H54 (cell line): ENCODE results near the gene PHLDA2.
"Not testable (repeated sequence)": the region's sequence is repeated elsewhere in the genome, so short reads cannot be mapped to it uniquely, and the experiment has no call there.

ENCODE experiments used
- DNase-seq: peaks from one replicate; pipeline ENCODE4 v3.0.0; 2011; ENCODE audit warnings: low spot score, mixed read lengths; ENCODE audit not compliant: insufficient read length
- FAIRE-seq: peaks from 3 replicates; lab custom pipeline; 2011; peaks lifted over from hg19 to GRCh38; lab: Jason Lieb, UNC
- POLR2A ChIP-seq: IDR thresholded peaks from 2 replicates; pipeline ENCODE4 v1.6.1; 2011; ENCODE audit warnings: low read depth, mild to moderate bottlenecking, low read length

The PHLDA2 gene

DNA sequence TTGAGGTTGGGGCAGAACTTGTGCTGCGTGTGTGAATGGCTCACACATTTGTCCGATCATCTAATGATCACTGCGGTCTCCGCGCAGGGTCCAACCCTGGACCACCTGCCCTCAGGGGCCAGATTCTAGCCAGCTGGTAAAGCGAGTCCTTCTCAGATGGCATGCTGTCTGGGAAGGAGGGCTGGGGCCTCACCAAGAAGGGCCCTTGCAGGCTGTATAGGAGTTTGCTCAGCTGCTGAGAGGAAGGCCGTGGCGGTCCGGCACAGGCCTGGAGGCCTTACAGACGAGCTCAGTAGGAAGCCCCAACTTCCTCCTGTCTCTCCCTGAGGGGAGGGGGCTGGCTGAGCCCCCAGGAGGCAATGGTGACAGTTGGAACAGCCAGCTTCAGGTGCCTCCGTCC, 13.7 kb downstream of the PHLDA2 start:
- DNase-seq: no peak
- TF ChIP-seq POLR2A: no peak
- FAIRE-seq: no peak

DNA sequence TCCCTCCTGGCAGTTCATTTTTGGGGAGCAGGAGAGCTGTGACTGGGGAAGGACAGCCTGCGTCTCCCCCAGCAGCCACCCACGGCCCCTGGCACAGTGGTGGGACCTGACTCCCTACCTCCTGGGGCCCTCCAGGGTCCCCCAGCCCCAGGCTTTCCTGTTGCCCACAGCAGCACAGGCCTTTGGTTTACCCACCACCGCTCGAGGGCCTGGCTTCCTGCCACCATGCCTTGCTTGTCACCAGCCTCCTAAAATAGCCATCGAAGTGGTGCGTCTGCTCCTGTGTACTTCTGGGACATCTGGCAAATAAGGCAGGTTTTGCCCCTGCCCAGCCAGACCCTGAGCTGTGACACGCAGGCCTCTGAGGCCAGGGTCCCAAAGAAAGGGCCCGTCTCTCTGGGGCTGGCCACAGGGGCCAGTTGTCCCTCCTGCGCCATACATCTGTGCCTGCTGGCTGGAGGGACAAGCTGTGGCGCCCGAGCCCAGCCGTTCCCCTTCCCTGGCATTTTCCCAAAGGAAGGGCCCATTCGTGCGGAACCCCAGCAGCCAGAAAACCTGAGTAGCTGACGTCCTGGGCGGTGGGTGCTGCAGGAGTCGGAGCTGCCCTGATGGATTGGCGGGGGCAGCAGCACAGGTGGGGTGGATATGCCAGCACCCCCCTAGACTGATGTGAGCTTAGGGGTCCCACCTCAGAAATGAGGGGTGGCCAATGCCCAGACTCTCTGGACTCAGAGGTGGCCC, 14.6 kb downstream of the PHLDA2 start:
- no peak for DNase-seq
- FAIRE-seq: no peak
- TF ChIP-seq POLR2A: no peak

DNA sequence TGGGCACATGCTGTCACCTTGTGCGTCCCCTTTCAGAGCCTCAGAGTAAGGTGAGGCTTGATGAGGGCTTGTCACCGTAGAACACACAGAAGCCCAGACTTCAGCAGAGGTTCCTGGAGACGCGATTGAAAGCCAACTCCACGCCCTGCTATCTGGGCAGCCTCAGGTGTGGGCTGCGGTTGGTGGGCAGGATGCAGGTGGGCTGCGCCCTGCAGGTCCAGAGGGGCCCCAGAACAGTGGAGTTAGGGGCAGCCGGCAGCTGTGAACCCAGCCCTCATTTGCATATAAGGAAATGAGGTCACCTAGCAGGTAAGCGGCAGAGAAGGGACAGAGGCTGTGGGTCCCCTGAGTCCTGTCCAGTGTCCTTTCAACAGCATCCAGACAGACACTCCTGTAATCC, 15.4 kb downstream of the PHLDA2 start:
- TF ChIP-seq POLR2A: no peak
- no peak for FAIRE-seq
- no peak for DNase-seq

DNA sequence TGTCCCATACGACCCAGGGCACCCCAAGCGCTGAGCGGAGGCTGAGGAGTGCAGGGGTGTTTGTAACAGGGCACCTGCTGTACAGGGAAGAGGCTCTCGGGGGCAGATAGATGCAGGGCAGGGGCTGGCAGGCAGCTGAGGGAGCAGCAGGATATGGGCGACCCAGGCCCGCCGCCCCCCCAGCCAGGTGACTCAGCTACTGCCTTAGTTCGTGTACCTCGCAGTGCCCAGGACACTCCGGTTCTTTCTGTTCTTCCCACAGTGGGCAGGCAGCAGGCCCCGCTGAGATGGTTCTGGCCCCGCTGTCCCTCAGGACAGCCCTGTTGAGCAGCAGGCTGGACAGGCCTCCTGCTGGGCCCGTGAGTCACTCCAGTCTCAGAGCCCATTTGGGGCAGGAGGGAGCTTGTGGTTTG, 16.2 kb downstream of the PHLDA2 start:
- DNase-seq (peak; percentile 95), FAIRE-seq (no peak)

DNA sequence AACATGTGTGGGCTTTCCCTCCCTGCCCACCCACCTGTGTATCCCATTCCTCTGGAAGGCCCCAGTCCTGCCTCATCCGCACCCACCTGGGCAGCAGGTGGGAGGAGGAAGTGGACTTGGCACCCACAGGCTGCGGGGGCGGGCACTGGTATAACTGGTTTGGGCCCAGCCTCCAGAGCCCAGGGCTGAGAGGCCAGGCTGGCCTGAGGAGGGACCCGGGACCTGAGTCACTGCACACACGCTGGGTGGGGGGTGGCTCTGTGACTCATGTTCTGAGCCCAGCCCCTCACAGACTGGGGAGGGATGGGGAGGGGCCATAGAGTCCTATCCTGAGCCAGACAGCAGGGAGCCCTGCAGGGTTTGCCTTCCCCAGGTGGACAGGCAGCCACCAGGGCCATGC, 16.7 kb downstream of the PHLDA2 start:
- FAIRE-seq (peak; percentile 62), DNase-seq (peak; percentile 99)
- peak; percentile 50 for TF ChIP-seq POLR2A

More for the DNA sequence above, 16.2 kb downstream of the PHLDA2 start:
- TF ChIP-seq POLR2A: no peak

DNA sequence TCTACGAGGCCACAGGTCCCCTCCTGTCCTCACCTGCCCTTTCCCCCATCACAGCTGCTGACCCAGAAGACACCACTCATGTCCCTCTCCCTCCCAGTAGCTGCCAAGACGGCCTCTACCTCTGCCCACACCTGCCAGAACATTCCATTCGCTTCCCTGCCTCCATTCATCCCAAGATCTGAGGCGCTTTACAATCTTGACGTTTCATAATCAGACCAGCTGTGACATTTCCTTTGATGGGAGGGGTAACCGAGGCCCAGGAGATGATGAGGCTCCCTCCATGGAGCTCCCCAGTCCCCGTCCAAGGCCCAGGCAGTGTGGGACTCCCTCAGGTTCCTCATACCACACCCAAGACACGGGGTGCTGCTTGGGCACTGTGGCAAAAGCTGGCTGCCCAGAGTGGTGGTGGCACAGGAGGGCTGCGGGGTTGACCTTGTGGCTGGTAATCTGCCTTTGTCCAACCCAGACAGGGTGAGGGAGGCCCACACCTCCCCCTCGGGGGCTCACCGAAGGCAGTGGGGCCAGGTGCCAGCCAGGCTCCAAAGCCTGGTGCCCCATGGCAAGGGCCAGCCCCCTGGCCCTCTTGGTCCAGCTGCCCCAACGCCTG, 17.3 kb downstream of the PHLDA2 start:
- DNase-seq (no peak), FAIRE-seq (no peak)
- no peak for TF ChIP-seq POLR2A

DNA sequence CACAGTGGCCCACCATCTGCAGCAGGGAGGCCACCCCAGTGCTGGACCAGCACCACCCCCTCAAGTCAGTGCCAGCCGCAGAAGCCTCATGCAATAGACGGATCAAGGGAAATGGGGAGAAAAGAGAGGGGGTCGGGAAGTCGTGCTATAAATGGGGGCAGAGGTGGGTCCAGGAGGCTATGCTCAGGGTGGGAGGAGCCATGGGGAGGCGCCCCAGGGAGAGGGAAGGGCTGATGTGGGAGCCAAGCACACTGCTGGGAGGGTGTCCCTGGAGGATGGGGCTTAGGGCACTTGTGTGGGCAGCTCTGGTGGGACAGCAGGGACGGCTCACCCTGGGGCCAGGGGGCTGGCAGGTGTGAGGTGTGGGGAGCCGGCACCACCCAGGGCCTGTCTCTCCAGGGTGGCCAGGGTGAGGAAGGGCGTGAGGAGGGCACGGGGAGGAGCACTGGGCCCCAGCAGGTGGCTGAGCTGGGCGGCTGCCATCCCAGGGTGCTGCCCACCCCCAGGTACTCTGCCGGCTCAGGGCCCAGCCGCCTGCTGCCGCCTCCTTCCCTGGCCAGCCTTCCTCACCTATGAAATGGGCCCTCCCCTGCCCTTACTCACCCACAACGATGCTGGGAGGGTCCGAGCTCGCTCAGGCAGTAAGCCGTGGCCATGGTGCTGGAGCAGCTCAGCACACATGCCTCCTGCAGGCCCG, 18.0 kb downstream of the PHLDA2 start:
- DNase-seq (no peak), FAIRE-seq (no peak)
- no peak for TF ChIP-seq POLR2A

DNA sequence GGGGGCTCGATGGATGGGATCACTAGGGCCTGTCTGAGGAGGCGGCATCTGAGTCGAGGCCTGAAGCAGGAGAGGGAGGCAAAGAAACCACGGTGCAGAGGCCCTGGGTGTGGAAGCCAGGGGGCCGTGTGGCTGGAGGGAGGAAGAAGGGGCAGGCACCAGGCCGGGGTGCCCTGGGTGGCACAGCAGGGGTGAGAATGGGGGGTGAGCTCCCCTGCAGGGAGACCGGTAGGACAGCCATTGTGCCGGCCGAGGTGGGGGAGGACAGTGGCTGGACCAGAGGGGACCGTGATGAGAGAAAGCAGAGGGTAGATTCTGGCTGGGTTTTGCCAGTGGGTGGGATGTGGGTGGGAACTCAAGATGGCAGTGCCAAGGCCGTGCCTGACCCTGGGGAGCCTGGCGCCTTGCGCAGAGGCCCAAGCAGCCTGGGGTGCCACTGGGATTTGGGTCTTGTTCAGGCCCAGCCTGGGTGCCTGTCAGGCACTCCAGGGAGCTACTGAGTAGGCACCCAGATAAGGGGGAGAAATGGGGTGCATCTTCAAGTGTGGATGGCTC, 18.7 kb downstream of the PHLDA2 start:
- no peak for FAIRE-seq
- DNase-seq: no peak
- no peak for TF ChIP-seq POLR2A

DNA sequence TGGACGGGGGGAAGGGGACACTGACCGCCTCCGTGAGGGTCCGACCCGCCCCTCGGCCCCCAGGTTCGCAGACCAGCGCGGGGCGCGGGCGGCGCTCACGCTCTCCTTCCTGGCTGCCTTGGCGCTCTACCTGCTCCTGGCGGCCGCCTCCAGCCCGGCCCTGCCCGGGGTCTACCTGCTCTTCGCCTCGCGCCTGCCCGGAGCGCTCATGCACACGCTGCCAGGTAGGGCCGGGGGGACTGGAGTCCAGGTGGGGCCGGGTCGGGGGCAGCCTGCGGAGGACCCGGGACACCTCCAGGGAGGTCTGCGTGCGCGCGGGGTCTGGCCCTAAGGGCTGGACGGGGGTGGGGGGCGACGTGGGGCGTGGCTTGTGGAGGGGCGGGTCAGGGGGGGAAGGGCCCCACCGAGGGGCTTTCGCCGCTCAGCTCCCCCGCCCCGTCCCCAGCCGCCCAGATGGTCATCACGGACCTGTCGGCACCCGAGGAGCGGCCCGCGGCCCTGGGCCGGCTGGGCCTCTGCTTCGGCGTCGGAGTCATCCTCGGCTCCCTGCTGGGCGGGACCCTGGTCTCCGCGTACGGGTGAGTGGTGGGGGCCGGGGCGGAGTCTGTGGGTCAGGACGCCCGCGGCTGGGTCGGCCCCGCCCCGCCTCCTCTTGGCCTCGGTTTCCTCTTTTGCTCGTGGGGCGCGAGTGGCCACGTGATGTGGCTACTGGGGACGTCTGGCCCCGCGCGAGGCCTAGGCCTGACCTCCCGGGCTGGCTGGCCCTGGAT, 19.9 kb downstream of the PHLDA2 start:
- no peak for TF ChIP-seq POLR2A
- no peak for FAIRE-seq
- DNase-seq: no peak

DNA sequence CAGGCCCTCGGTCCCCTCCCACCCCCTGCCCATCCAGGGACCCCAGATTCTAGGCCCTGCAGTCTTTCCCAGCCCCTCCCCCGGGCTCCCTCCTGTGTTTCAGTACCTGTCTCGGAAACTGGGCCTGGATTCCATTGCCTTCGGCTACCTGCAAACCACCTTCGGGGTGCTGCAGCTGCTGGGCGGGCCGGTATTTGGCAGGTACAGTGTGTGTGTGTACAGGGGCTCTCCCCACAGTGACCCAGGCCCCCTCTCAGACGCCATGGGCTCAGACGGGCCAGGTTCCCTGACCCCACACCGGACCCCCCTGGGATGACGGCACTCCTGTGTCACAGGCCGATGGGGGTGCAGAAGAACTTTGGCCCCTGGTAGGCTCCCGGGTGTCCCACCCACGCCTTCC, 21.1 kb downstream of the PHLDA2 start:
- FAIRE-seq (no peak), DNase-seq (no peak)
- no peak for TF ChIP-seq POLR2A

DNA sequence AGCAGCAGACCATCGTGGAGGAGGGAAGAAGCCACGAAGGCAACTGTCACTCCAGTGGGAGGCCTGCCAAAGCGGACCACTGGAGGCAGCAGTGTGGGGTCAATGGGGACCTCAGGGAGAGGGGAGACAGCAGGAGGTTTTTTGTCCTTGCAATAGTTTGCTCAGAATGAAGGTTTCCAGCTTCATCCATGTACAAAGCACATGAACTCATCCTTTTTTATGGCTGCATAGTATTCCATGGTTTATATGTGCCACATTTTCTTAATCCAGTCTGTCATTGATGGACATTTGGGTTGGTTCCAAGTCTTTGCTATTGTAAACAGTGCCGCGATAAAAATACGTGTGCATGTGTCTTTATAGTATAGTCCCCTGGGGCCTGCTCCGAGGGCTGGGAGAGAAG, 23.9 kb downstream of the PHLDA2 start:
- not testable (repeated sequence) for FAIRE-seq, DNase-seq

DNA sequence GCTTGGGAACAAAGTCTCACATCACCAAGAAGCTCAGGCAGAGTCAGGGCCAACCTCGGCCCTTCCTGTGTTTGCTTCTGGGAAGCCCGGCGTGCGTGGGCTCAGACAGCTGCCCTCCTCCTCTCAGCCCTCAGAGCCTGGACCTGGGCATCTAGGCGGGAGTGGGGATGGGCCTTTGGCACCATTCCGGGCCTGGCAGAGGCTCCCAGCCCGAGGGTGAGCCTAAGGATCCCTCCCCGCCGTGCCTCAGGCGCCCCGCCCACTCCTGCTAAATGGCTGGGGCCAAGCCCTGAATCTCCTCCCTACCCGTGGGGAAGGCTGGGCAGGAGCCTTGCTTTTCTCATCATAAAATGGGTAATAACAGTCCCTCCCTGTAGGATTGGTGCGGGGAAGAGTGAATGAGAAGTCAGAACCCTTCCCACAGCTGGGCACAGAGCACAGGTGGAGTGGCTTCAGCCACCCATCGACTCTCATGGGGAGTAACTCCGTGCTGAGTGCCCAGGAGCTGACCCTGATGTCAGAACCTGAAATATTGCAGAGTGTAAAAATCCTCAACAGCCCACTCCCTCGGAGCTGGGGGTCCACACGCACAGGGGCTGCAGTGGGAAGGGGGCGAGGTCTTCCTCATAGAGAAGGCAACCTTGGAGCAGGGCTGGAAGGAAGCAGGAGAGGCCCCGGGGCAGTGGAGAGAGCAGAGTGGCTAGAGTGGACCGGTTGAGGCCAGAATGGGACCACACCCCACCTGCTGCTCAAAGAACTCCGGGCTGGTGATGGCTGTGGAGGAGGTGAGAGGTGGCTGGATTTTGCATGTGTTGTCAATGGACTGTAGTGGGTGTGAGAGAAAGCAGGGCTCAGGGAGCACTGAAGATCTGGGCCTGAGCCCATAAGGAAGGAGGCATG, 24.8 kb downstream of the PHLDA2 start:
- no peak for TF ChIP-seq POLR2A
- FAIRE-seq: no peak
- no peak for DNase-seq

DNA sequence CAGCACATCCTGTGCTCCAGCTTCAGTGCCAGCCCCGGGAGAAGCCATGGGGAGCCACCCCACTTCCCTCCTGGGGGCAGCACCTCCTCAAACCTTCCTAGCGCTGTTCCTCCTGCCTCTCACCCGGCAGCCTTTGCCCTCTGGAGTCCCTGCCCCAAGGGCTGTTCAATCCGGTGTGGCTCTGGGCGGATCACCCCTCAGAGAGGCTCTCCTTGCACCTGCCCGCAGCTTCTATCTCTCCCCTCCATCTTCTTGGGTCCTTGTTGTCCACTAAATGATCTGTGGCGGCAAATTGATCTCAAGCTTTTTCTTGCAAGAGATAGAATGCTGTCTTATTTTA, 25.6 kb downstream of the PHLDA2 start:
- no peak for TF ChIP-seq POLR2A
- FAIRE-seq (no peak), DNase-seq (no peak)
